HG02588 (cell line): Measurements from ENCODE around the gene SYT14.
"Not testable (repeated sequence)": the region's sequence is repeated elsewhere in the genome, so short reads cannot be mapped to it uniquely, and the experiment has no call there.

Experiments
- ATAC-seq: cut with Tn5 transposase; IDR thresholded peaks from one replicate; pipeline ENCODE4 v1.9.1; 2021; ENCODE audit warnings: mild to moderate bottlenecking, moderate library complexity; ENCODE audit not compliant: unreplicated experiment

SYT14 gene

DNA sequence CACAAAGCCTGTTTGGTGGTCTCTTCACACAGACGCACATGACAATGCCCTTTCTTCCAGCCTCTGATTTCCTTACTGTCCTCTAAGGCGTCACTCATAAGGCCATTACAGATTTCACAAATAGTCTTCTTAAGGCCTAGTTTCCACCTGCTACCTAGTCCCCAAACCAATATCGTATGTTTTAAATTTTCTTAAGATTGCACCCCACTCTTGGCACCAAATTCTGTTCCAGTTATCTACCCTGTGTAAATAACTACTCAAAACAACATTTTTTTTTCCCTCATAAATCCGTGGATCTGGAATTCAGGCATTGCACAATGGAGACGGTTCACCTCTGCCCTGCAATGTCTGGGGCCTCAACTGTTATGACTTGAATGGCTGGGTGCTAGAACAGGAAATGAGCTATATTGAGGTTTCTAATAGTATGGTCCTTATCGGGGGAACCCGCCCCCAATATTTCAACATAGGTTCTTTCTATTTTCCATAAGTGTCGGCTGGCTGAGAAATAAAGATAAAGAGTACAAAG is 257.7 kb downstream of the SYT14 start:
- ATAC-seq: no peak

DNA sequence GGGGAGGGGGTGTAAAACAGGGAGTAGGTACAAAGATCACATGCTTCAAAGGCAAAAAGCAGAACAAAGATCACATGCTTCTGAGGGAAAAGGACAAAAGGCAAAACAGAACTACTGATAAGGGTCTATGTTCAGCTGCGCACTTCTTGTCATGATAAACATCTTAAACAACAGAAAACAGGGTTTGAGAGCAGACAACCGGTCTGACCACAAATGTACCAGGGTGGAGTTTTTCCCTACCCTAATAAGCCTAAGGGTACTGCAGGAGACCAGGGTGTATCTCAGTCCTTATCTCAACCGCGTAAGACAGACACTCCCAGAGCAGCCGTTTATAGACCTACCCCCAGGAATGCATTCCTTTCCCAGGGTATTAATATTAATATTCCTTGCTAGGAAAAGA is 258.2 kb downstream of the SYT14 start:
- not testable (repeated sequence) for ATAC-seq

DNA sequence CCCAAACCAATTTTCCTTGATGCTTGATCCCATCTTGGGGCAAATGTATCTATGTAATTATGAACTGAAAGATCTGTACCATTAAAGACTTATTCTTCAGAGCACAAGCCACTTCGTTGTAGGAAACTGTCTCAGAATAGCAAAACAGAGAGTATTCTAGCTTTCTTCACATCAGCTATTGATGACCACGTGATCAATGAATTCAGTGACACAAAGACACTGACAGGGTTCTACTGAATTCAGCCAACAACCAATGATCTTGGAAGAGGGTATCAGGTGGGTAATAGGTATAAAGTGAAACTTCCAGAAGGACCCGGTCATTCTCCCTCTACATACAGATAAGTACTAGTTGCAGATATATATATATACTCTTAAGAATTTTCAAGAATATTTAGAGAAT is 260.8 kb downstream of the SYT14 start:
- no peak for ATAC-seq

DNA sequence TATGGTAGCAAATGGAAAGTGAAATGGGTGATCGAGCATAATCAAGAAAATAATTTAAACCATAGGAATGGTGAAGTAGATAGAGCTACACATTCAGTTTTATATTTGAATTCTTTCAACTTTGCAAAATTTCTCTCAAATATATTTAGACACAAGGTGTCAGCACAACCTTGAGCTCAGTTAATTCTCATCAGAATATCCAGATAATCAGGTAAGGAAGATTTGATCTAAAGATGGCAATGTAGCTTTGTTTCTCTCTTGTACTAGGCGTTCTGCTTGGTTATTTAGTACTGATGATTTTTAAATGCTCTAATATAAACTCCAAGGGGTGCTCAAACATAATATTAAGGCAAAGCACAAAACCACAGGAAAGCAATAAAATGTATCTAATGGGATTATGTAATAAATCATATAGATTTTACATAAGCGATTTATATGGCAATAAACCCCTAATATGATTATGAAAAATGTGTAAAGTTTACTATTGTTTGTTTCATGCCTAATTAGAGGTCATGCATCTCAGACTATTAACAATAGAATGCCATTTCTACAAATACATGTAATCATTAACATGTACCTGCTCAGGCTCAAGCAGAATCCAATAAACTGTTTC is 262.2 kb downstream of the SYT14 start:
- no peak for ATAC-seq

DNA sequence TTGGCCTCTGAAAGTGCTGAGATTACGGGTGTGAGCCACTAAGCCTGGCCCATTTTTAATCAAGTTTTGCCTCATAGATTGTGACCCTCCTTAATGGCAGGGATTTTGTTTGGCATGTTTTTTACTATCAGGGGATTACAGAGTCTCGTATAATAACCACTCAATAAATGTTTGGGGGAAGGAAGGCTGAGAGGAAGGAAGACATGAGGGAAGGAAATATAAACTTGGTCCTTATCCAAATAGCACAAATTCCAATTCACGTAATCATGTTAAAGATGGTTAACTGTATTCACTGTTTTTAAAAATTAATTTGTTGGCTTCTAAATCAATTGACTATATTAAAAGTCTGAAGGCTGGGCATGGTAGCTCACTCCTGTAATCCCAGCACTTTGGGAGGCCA is 263.7 kb downstream of the SYT14 start:
- ATAC-seq: no peak

DNA sequence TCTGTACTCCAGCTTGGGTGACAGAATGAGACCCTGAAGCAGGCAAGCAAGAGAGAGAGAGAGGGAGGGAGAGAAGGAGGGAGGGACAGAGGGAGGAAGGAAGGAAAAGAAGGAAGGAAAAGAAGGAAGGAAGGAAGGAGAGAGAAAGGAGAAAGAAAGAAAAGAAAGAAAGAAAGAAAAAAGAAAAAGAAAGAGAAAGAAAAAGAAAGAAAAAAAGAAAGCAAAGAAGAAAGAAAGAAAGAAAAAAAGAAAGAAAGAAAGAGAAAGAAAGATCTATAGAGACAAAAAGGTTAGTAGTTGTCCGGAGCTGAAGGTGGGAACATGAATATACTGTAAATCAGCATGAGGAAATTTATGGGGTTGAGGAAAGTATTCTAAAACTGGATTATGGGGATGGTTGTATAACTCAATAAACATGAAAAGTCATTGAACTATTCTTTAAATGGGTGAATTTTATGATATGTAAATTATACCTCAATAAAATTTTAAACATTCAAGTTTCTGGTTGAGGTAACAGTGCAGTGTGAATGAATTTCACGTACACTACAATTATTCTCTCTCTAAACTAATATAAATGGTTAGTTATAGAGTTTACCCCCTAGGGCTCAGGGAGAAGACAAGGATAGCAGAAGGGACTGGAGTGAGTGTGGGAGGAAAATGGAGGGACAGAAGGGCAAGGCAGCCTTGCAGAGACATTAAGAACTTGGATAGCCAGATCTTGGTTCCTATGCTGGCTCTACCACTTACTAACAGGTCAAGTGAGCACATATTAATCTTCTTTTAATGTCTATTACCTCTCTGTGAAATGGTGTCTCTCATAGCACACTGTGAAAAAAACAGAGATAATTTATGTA is 269.8 kb downstream of the SYT14 start:
- ATAC-seq: no peak

DNA sequence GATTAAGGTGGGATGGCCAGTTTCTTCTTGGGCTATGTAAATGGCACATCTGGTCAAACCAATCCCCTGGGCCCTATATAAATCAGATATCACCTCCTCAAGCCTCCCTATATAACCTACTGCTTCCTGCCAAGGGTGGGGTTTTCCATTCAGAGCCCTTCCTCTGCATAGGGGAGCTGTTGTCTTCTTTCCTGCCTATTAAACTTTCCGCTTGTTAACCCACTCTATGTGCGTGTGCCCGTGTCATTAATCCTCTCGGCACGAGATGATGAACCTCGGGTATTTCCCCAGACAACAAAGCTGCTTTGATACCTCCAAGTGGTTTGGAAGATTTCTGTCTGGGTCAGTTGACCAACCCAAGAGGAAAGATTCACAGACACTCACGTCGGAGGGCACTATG is 275.3 kb downstream of the SYT14 start:
- ATAC-seq: no peak

DNA sequence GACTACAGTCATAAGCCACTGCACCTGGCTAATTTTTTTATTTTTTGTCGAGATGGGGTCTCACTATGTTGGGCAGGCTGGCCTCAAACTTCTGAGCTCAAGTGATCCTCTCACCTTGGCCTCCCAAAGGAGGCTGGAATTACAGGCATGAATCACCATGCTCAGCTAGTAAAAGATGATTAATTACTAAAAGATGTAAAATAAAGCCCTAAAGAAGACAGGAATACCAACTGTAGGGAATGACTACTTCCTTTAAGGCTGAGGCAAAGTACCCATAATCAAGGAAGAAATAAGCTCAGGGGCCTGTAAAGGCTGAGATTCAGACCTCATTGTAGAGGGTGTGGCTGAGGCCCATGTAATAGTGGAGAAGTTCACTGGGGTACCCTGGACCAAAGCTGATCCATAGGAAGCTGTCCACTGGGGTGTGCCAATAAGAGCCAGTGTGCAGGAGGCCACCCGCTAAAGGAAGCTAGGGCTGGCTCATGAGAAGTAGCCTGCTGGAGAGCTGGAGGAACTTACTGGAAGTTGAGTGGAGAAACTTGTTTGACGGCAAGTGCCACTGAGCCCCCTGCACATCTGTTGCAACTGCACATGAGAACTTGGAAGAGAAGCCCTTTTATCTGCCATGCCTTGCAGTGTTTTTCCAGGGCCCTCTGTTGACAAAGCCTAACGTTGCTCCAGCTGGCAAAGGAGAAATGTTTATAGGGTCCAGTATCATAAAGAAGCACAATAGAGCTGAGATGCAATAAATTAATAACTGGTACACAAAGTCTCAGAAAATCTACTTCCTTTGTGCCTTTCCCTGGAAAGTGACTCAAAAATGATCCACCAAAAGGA is 276.8 kb downstream of the SYT14 start:
- no peak for ATAC-seq

DNA sequence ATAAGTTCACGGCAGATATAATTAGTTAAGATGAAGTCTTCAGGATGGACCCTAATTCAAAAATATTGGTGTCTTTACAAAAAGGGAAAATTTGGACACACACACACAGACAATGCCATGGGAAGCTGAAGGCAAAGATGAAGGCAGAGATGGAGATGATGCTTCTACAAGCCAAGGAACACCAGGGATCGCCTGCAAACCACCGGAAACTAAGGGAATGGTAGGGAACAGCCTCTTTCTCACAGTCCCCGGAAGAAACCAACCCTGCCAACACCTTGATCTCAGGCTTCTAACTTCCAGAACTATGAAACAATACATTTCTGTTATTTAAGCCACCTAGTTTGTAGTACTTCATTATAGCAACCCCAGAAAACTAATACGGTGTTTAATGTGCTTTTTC is 279.5 kb downstream of the SYT14 start:
- ATAC-seq: no peak

DNA sequence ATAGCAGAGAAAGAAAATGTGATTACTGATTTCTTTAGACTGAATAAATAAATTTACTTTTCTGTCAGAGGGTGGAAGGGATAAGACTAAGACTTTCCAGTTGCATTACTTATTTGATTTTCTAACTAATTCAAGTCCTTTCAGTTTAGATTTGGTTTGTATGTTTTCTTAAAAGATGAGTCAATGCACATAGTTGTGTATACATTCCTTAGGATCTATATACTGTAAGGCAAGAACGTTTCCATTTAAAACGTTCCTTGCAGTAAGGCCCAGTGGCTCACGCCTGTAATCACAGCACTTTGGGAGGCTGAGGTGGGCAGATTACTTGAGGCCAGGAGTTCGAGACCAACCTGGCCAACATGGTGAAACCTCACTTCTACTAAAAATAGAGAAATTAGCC is 280.0 kb downstream of the SYT14 start:
- ATAC-seq: no peak
